Germinal center (tissue), 1 donor: ENCODE data around the gene LUC7L.
"Not testable (repeated sequence)": the region's sequence is repeated elsewhere in the genome, so short reads cannot be mapped to it uniquely, and the experiment has no call there.

Experiments
- DNase-seq: peaks from one replicate; pipeline ENCODE4 v3.0.0; 2012; ENCODE audit warnings: mixed read lengths, low spot score

The LUC7L gene

DNA sequence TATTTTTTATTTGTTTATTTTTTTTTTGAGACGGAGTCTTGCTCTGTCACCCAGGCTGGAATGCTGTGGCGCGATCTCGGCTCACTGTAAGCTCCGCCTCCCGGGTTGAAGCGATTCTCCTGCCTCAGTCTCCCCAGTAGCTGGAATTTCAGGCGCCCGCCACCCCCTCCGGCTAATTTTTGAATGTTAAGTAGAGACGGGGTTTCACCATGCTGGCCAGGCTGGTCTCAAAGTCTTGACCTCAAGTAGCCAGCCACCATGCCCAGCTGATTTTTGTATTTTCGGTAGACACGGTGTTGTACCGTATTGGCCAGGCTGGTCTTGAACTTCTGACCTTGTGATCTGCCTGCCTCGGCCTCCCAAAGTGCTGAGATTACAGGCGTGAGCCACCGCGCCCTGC lies 1.1 kb upstream of the LUC7L start:
- not testable (repeated sequence) for DNase-seq

DNA sequence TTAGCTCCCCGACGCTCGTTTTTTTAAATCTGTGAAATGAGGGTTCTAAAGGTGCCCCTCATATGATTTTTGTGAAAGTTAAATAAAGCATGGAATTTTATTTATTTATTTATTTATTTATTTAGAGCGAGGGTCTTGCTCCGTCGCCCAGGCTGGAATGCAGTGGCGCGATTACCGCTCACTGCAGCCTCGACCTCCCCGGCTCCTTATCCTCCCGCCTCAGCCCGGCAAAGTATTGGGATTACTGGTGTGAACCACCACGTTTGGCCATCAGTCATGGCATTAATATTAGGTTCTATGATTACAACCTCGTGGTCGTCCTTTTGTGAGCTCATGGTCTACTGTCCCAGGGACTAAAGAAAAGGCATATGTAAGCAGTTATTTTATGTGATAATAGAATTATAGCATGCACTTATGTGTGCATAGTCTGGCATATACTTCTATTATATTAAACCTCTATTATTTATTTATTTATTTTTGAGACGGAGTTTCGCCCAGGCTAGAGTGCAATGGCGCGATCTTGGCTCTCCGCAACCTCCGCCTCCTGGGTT lies 557 bp upstream of the LUC7L start:
- DNase-seq, result no peak

DNA sequence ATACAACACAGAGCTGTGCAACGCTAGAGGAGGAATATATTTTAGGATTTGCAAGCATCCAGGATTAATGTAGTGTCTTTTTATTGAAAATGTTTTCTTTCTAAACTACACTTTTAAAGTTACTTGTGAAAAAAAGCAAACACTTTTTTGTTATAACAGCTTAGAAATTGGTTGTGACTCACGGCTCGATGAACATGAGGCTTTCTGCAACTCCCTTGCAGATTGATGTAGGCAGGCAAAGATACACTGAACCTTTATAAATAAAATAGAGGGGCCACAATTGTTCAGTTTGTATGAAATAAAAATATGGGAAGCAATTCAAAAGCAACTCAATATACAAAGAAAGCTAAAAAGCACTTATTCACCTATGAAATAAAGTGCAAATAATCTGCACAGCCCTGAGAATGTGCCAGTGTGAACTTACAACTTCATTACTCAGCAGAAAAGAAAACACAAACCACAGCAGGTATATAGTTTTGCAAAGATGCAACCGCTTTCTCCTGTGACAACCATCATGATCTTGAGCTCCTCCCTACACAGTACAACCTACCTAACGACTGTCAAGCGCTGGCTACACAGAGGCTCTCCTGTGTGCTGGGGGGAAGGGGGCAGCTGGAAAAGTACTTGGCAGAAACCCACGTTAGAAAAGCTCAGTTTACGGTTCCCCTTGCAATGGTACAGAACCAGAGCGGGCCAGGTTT lies 948 bp downstream of the LUC7L start:
- peak; percentile 10 for DNase-seq

DNA sequence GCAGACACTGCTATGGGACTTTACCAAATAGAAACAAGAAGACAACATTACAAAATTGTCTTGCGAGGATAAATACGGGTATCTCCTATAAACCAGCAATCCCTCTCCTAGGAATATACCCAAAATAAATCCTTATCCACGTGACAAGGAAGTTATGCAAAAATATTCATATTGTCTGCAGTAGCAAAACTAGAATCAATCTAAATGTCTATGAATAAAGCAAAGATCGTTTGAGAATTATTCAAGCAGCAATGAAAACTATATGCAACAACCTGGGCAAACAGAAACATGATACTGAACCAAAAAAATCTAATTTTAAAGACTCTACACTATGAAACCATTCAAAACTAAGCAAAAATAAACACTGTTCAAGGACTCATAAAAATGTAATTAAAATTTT lies 9.2 kb downstream of the LUC7L start:
- no peak for DNase-seq

DNA sequence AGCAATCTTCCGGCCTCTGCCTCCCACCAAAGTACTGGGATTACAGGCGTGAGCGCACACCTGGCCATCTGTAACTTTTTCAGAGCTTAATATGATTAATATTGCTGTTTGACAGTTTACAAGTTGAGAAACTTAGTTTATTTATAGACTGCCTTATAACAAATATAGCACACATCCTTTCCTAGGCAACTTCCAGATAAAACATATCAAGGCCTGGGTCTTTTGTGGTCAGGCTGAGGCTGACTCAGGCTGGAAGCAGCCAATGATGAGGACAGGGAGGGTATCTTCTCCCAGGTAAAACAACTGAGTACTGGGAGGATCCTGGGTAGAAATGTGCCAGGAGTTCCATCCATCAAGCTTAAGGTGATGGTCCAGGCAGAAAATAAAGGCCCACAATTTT lies 16.2 kb downstream of the LUC7L start:
- no peak for DNase-seq

DNA sequence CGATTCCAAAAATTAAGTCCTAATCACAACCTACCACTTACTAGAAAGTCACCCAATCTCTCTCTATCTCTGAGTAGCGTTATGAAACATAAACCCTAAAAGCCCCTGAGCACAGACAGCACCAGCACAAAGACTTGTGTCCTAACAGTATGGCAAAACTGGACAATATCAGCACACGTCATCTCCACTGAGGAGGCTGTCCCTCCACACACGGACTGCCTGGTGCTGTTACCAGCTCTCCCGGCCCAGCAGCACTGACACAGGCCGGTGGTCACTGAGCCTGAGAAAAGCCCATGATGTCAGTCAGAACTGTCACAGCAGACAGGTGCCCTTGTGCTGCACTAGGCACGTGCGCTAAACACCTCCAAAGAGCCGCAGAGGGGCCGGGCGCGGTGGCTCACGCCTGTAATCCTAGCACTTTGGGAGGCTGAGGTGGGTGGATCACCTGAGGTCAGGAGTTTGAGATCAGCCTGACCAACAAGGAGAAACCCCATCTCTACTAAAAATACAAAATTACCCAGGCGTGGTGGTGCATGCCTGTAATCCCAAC lies 17.5 kb downstream of the LUC7L start:
- not testable (repeated sequence) for DNase-seq

DNA sequence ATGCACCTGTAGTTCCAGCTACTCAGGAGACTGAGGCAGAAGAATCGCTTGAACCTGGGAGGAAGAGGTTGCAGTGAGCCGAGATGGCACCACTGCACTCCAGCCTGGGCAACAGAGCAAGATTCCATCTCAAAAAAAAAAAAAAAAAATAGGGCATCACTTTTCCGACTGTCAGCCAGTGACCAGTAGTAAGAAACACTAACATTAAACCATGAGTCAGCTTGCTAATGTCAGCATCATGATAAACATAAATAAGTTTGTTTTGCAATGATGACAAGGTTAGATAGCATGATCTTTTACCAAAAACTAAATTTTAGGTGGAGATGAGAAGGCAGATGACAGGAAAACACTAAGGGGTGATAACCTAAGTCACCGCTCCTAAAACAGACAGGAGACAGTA lies 19.9 kb downstream of the LUC7L start:
- DNase-seq, result not testable (repeated sequence)

DNA sequence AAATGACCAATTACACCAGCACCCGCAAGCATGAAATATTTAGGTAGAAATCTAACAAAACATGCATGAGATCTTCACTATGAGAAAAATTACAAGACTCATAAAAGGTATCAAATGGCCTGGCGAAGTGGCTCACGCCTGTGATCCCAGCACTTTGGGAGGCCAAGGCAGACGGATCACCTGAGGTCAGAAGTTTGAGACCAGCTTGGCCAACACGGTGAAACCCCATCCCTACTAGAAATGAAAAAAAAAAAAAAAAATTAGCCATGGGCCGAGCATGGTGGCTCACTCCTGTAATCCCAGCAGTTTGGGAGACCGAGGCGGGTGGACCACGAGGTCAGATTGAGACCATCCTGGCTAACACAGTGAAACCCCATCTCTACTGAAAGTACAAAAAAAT lies 25.2 kb downstream of the LUC7L start:
- DNase-seq, result not testable (repeated sequence)

DNA sequence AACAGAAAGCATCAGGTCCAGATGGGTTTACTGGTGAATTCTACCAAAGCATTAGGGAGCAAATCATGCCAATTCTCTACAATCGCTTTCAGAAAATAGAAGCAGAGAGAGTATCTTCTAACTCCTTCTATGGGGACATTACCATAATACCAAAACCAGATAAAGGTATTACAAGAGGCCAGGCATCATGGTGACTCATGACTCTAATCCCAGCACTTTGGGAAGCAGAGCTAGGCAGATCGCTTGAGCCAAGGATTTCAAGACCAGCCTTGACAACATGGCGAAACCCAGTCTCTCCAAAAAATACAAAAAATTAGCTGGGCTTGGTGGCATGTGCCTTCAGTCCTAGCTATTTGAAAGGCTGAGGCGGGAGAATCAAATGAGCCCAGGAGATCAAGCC lies 26.0 kb downstream of the LUC7L start:
- no peak for DNase-seq

DNA sequence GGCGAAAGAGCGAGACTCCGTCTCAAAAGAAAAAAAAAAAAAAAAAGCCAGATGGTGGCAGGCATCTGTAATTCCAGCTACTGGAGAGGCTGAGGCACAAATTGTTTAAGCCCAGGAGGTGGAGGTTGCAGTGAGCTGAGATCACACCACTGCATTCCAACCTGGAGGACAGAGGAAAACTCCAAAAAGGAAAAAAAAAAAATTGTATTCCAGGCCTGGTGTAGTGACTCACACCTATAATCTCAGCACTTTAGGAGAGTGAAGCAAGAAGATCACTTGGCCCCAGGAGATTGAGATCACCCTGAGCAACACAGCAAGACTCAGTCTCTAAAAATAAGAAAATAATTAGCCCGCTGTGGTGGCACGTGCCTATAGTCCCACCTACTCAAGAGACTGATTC lies 28.9 kb downstream of the LUC7L start:
- no peak for DNase-seq

DNA sequence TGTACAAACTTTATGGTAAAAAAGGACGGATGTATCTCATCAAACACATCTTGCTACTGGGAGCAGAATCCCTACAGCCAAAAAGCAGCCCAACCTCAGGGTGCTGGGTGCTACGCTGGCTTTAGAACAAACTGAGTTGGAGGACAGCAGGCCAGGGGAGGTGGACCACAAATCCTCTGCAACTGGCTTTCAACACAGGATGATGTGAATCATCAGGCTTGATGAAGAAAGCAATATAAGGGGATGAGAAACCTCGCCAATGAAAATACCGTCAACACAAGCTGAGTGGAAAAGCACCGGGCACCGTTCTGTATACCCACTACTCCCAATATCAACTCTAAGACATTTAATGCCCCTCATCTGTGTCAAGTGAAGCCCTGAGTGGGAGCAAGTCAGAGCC lies 34.7 kb downstream of the LUC7L start:
- no peak for DNase-seq

DNA sequence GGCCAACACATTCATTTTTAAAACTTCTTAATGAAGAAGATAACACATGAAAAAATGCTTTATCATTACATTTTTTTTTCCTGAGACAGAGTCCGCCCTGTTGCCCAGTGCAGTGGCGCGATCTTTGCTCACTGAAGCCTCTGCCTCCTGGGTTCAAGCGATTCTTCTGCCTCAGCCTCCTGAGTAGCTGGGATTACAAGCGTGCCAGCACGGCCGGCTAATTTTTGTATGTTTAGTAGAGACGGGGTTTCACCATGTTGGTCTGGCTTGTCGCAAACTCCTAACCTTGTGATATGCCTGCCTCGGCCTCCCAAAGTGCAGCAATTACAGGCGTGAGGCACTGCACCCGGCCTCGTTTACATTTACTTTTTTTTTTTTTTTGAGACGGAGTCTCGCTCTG lies 35.8 kb downstream of the LUC7L start:
- DNase-seq, result no peak

DNA sequence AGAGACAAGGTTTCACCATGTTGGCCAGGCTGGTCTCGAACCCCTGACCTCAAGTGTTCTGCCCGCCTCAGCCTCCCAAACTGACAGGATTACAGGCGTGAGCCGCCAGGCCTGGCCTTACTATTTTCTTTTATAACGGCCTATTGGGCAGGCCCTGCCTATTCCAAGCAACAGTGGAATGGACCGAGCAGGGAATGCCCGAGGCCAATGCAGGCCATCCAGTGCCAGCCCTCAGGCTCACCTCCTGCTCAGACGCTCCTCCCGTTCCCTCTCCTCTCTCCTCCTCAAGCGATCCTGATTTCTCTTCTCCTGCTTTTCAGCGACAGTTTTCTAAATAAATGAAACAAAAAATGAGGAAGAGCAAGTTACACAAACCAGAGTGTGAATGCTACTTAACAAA lies 36.6 kb downstream of the LUC7L start:
- DNase-seq, result no peak

DNA sequence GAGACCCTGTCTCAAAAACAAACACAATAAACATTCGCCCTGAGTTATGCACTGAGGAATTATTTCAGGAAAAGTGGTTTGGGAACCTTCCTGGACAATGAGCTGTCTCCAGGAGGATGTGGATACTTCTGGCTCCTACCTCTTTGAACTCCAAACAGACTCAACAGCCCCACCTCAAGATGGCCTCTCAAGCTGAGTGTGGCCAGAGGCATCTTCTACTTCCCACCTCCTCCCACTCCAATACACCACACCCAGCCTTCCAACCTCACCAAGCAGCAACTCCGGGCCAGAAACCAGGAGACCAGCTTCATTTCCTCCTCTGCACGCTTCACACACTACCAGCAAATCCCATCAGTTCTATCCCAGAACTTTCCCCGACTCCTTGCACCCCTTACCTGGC lies 37.4 kb downstream of the LUC7L start:
- DNase-seq, result no peak

DNA sequence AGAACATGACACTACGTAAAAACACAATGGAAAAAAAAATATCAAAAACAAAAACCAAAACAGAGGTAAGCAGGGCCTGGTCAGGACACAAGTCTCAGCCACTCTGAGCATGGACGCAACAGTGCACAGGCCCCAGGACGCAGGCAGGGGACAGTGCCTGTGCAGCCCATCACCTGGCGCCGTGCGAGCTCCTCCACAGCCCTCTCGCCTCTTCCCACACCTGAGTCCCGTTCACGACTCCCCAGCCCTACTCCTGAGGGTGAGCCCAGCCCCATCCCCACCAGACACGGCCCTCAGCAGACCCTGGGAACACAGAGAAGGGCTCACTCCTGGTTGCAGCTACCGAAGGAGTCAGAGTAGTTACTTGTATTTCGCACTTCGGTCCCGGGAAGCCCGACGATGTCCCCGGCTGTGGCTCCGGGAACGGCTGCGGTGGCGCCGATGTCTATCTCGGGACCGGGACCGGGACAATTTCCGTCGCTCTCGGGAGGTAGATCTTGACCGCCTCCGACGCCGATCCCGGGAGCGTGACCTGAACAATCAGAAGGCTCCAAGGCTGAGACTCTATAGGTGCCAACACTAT lies 39.6 kb downstream of the LUC7L start:
- DNase-seq, result no peak

DNA sequence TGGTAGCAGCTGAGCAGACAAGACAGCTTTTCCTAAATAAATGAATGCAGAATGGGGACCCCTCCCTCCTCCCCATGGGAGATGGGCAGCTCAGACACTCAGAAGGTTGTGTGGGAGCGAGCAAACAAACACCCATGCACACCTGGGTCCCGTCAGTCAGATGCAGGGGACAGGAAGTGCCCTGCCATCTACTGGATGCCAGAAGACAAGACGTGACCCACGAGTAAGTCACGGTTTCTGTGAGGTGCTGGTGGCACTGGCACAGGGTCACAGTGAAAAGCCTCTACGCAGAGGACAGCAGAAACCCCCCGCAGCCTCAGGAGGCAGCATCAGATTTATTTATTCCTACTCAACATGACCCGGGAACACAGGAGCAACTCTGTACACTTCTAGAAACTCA lies 40.6 kb downstream of the LUC7L start:
- peak; percentile 45 for DNase-seq

DNA sequence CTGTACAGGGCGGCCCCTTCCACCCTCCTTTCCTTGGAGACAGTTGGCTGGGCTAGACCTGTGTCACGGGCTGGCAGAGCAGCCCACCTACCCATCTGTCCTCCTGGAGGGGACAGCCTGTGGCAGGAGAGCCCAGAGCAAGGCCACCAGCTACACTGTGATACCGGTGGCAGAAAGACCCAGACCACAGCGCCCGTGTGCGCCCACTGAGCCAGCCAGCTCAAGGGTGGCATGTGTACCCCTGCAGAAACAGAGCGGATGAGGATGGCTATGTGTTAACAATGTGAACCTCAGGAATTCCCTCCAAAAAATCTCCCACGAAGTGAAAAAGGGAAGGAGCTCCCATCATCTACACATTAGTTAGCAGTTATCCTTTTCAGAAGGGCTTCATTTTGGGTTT lies 41.9 kb downstream of the LUC7L start:
- no peak for DNase-seq

DNA sequence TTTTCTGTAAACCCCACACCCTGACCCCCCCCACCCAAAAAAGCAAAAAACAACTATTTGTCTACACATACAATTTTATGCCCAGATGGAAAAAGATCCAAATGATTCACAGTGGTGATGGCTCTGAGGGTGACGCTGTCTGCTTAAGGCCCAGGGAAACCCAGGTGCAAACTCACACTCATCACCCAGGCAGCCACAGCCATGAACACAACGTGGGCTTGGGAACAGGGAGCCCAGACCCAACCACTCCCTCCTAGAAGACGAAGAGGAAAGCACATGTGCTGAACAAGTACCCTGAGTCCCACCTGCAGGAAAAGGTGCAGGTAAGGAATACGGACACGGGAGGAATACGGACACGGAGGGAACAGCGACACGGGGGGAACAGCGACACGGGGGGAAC lies 43.6 kb downstream of the LUC7L start:
- DNase-seq, result no peak

DNA sequence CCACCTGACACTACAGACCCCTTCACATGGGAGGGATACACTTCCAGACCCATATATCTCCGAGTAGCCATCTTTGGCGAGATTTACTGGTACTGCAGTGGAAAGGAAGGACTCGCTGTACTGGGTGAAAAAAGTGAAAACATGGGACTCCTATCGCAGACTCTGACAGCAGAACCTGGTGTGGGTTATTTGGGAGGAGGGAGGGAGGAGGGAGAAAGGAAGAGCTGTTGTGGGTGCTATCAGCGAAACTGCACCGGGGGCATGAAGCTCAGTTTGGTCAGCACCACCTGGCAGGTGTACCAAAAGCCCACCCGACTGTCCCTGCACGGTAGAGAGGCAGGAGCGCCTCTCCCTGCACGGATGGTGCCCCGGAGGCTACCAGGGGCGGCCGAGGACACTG lies 44.0 kb downstream of the LUC7L start:
- no peak for DNase-seq

DNA sequence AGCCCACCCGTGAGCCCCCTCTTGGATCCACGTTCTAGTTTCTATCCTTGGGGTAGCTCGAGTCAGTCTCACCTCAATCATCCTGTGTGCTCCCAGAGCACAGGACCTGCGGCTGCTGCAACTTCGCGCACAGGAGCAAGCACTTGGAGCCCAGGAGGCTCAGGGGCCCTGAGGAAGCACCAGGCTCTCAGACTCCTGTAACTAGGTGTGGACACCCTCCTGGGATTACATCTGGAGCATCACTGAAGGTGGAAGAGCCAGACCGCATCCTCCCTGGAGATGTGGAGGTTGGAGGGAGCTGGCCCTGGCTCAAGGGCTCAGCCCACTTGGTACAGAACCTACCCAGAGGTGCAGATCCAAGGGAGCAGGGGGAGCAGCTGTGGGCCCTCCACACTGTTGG lies 46.2 kb downstream of the LUC7L start:
- no peak for DNase-seq

DNA sequence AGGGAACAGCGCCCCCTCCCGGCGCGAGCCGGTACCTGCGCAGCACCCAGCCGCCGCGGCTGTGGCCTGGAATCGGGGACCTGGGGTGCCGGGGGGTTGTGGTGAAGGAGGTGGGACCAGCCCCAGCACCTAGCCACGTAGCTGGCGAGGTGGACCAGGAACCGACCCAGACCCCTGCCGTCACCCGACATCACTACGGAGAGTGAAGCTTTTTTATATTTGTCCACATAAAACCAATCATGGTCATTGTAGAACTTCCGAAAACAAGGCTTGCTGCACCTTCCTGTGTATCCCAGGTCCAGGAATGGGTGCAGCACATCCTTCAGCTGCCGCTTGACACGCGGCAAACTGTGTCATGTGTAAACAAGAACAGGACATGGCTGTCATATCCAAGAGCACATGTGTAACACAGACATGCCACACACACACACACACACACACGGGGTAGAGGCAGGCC lies 47.7 kb downstream of the LUC7L start:
- DNase-seq, result peak; percentile 92

DNA sequence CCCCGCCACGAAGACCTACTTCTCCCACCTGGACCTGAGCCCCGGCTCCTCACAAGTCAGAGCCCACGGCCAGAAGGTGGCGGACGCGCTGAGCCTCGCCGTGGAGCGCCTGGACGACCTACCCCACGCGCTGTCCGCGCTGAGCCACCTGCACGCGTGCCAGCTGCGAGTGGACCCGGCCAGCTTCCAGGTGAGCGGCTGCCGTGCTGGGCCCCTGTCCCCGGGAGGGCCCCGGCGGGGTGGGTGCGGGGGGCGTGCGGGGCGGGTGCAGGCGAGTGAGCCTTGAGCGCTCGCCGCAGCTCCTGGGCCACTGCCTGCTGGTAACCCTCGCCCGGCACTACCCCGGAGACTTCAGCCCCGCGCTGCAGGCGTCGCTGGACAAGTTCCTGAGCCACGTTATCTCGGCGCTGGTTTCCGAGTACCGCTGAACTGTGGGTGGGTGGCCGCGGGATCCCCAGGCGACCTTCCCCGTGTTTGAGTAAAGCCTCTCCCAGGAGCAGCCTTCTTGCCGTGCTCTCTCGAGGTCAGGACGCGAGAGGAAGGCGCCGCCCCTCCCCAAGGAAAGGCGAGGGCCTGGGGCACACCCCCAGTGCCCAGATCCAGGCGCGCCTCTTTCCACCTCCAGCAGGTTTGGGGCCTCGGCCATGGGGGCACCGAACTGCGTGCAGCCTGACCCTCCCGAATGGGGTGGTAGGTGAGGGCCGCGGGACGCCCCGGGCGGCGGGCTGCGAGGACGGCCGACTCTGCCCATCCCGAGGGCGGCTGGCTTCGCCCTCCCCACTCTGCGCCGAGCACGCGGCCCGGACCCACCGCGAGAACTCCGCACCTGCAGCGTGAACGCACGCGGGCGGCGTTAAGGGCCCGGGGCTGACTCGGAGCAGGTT lies 48.3 kb downstream of the LUC7L start:
- no peak for DNase-seq
